ENCODE data around the gene RGS7BP. TPM values are rescaled to one million over a fixed set of nuclear protein-coding genes. Genes with fewer than 3 reads are reported as not detected.

Gene RGS7BP
- total RNA-seq (ENCODE audit: low replicate concordance) = 0.23 and 0.83 TPM in 2 replicates

DNA sequence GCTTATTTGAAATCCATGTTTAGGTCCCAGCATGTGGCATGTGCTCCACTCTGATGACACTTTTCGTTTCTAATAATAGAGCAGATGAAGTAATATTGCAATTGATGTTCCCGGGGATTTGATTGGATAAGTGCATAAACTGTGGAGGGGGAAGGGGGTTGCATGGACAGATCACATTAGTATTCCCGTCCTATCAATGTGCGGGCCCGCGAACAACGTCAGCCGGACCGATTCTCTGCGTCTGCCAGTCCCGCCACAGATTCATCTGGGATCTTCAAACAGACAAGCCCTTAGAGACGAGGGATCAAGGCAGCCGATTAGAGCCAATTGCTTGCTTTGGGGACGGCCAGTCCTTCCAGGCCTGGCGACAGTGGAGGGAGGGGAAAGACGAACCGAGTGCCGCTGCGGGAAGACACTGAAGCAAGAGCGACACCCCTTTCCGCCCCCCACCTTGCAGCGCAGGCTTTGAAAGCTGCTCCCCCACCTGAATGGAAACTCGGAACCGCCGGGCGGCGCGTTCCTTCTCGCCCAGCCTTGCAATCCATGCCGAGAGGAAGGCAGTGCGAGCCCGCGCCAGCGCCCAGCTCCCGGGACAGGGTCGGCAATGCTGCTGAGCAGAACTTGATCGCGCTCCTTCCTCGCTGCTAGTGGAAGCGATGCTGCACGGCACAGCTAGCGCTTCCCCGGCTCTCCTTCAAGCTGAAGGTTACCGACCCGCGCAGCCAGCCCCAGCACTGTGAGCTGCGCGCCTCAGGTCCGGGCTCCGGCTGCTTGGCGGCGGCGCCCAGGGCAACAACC is at the start of gene RGS7BP:
Gene RGS7BP, plus strand, starts transcription at position 247 of the 798 bp plus-strand sequence. CDS start 610 bp downstream, outside the sequence.

Other genes with a start within 250 kb of the RGS7BP start
- not detected in 2 replicates for gene SHISAL2B, start 184.5 kb downstream of the RGS7BP start, total RNA-seq (ENCODE audit: low replicate concordance)